OCI-LY7 (cell line): Measurements from ENCODE around the gene FUT7. TPM values are rescaled to one million over a fixed set of nuclear protein-coding genes. Genes with fewer than 3 reads are reported as not detected.

Source experiments
- BruUV-seq: library from RNA; stranded (reverse); fragments of 400-500 nt; replicated peaks from 2 replicates; lab custom pipeline; 2021; lab: Mats Ljungman, UMichigan
- CTCF ChIA-PET: fragments of 300-600 bp; sonication (Branson Sonifier 250); formaldehyde crosslinking; loops from one replicate; lab custom pipeline; 2022; ENCODE audit warnings: antibody characterized with exemption; ENCODE audit not compliant: unreplicated experiment; lab: Charles Lee
- POLR2A ChIA-PET: fragments of 300-600 bp; sonication (Branson Sonifier 250); formaldehyde crosslinking; loops from one replicate; lab custom pipeline; 2022; ENCODE audit warnings: antibody characterized with exemption; lab: Charles Lee
- DNase-seq: peaks from one replicate; pipeline ENCODE4 v3.0.0-alpha.2; 2015; ENCODE audit warnings: low spot score
- H2AFZ ChIP-seq: fragments of 200-600 bp; sonication (generic), shearing (Covaris generic); 2 replicates; pipeline ENCODE4 v1.6.1; 2014; ENCODE audit warnings: mild to moderate bottlenecking, antibody characterized with exemption, low read length, moderate library complexity
- H3K27ac ChIP-seq: fragments of 200-600 bp; sonication (generic); 2 replicates; pipeline ENCODE4 v1.5.1; 2014; ENCODE audit warnings: mixed run types, low read depth, mild to moderate bottlenecking, moderate library complexity, low read length, inconsistent platforms; ENCODE audit not compliant: poor library complexity, severe bottlenecking
- H3K36me3 ChIP-seq: fragments of 200-600 bp; sonication (generic); 2 replicates; pipeline ENCODE4 v1.6.1; 2014; ENCODE audit warnings: mild to moderate bottlenecking, antibody characterized with exemption, low read length, moderate library complexity, mixed read lengths; ENCODE audit not compliant: insufficient read depth
- H3K4me1 ChIP-seq: fragments of 200-600 bp; sonication (generic); 2 replicates; pipeline ENCODE4 v1.5.1; 2014; ENCODE audit warnings: mild to moderate bottlenecking, low read length; ENCODE audit not compliant: insufficient read depth, poor library complexity, severe bottlenecking
- H3K4me2 ChIP-seq: fragments of 200-600 bp; sonication (generic); 2 replicates; pipeline ENCODE4 v1.6.1; 2014; ENCODE audit warnings: mild to moderate bottlenecking, low read length
- H3K4me3 ChIP-seq: fragments of 200-600 bp; sonication (generic); 2 replicates; pipeline ENCODE4 v1.5.1; 2014; ENCODE audit warnings: mild to moderate bottlenecking, low read depth, low read length; ENCODE audit not compliant: poor library complexity, severe bottlenecking
- H3K79me2 ChIP-seq: fragments of 200-600 bp; sonication (generic); 2 replicates; pipeline ENCODE4 v1.6.1; 2016; ENCODE audit warnings: low read depth, mild to moderate bottlenecking, low read length, moderate library complexity, mixed read lengths; ENCODE audit not compliant: insufficient read depth
- H3K9me2 ChIP-seq: fragments of 200-600 bp; sonication (generic); 2 replicates; pipeline ENCODE4 v1.6.1; 2016; ENCODE audit warnings: mild to moderate bottlenecking, low read length, mixed read lengths; ENCODE audit not compliant: insufficient read depth
- H3K9me3 ChIP-seq: fragments of 200-600 bp; sonication (generic); 2 replicates; pipeline ENCODE4 v1.6.1; 2014; ENCODE audit warnings: mild to moderate bottlenecking, mixed run types, low read length, mixed read lengths
- H4K20me1 ChIP-seq: fragments of 200-600 bp; sonication (generic); 2 replicates; pipeline ENCODE4 v1.6.1; 2014; ENCODE audit warnings: mild to moderate bottlenecking, antibody characterized with exemption, low read length, moderate library complexity, mixed read lengths; ENCODE audit not compliant: insufficient read depth
- CTCF ChIP-seq: fragments of 200-600 bp; sonication (generic); conservative IDR thresholded peaks from 2 replicates; pipeline ENCODE4 v1.5.1; 2014; ENCODE audit warnings: mild to moderate bottlenecking, antibody characterized with exemption, low read length, moderate library complexity, mixed read lengths
- EZH2phosphoT487 ChIP-seq: fragments of 200-600 bp; sonication (generic); IDR thresholded peaks from 2 replicates; pipeline ENCODE4 v1.6.1; 2018; ENCODE audit warnings: low read depth, borderline replicate concordance, mild to moderate bottlenecking, mixed run types, antibody characterized with exemption, low read length, moderate library complexity, mixed read lengths
- intact Hi-C: fragments of 100-400 bp; cut with micrococcal nuclease; formaldehyde crosslinking; loops from one replicate; pipeline ENCODE4 v1.10.0; 2022; ENCODE audit not compliant: unreplicated experiment
- total RNA-seq, 2 experiments: library from RNA; depleted of rRNA in 1 of 2; stranded (reverse); fragments of >200 nt in 1 of 2; shearing (Covaris generic) in 1 of 2; gene quantifications; 2 replicates each; pipeline ENCODE4 v1.2.3, GENCODE V29; 2014 to 2022

Gene FUT7
- total RNA-seq, 2 experiments from 2014 or later = 0.21 TPM; not detected in 1

DNA sequence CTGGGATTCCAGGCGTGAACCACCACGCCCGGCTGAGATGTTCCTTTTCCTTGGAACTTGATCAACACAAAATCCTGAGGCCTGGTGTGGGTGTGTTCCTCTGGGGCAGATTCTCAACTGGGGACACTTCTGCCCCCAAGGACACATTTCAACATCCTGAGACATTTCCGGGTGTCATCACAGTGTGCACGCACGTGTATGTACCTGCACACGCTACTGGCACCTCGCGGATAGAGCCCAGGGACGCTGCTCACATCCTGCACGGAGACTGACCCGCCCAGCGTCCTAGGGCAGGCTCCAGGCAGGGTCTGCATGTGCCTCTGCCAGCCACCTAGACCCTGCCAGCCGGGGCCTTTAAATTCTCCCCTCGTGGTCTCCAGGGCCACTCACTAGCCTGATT lies 30.5 kb upstream of the FUT7 start:
- H3K4me3 ChIP-seq = no peak overlapping the region
- TSS peak; percentile 89 for BruUV-seq
- POLR2A ChIA-PET = no interaction called here

GRCh38 chr9:137058521-137059234 lies 26.8 kb upstream of the FUT7 start:
- Histone ChIP-seq H3K4me3 (no peak overlapping the region), H2AFZ (no peak overlapping the region), H3K4me1 (no peaks in the 10 kb centered on the region), H4K20me1 (no peaks in the 10 kb centered on the region), H3K79me2 (no peaks in the 10 kb centered on the region), H3K9me3 (no peaks in the 10 kb centered on the region), H3K27ac (no peak overlapping the region), H3K4me2 (no peak overlapping the region), H3K9me2 (no peaks in the 10 kb centered on the region), H3K36me3 (peaks cover 5% of the 10 kb centered on the region; the same call in 1 of the 2 replicates)
- TF ChIP-seq EZH2phosphoT487 (no peak), CTCF (no peak)
- intact Hi-C loops = no loop called here
- BruUV-seq = no TSS peak
- POLR2A ChIA-PET = no interaction called here
- no peak for DNase-seq
- CTCF ChIA-PET = interaction anchor here (0.5 kb wide), 1 partner anchor 64 kb away, joined by 3 read pairs; no protein-coding TSS in a partner anchor

More for the DNA sequence above, 30.5 kb upstream of the FUT7 start:
- CTCF ChIA-PET = no interaction called here
- Histone ChIP-seq H2AFZ (no peak overlapping the region), H3K4me2 (no peak overlapping the region), H3K36me3 (peaks cover 23% of the 10 kb centered on the region; the same call in 1 of the 2 replicates), H3K4me1 (no peaks in the 10 kb centered on the region), H3K27ac (no peak overlapping the region), H4K20me1 (no peaks in the 10 kb centered on the region), H3K9me3 (no peaks in the 10 kb centered on the region), H3K9me2 (no peaks in the 10 kb centered on the region), H3K79me2 (no peaks in the 10 kb centered on the region)
- DNase-seq = no peak
- TF ChIP-seq EZH2phosphoT487 = no peak
- no peak for TF ChIP-seq CTCF
- intact Hi-C loops = no loop called here

DNA sequence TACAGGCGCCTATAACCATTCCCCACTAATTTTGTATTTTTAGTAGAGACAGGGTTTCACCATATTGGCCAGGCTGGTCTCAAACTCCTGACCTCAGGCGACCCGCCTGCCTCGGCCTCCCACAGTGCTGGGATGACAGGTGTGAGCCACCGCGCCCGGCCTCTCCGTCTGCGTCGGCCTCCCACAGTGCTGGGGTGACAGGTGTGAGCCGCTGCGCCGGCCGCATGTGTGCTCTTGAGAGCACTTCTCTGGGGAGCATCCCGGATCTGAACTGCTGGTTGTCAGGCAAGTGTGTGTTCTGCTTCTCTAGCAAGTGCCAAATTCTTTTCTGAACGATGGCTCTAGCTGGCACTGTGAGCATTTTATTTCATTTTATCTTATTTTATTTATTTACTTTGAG lies 25.7 kb upstream of the FUT7 start:
- no peak overlapping the region for H3K4me3 ChIP-seq

More for the DNA sequence above, 25.7 kb upstream of the FUT7 start:
- no peaks in the 10 kb centered on the region for H4K20me1 ChIP-seq
- CTCF ChIA-PET = no interaction called here
- POLR2A ChIA-PET = no interaction called here
- no peaks in the 10 kb centered on the region for H3K79me2 ChIP-seq
- no peak overlapping the region for H3K4me2 ChIP-seq
- no peaks in the 10 kb centered on the region for H3K36me3 ChIP-seq
- H2AFZ ChIP-seq = no peak overlapping the region
- H3K27ac ChIP-seq = no peak overlapping the region
- H3K9me2 ChIP-seq = no peaks in the 10 kb centered on the region
- no peak for DNase-seq
- TF ChIP-seq EZH2phosphoT487 (no peak), CTCF (no peak)
- no peaks in the 10 kb centered on the region for H3K9me3 ChIP-seq
- no peaks in the 10 kb centered on the region for H3K4me1 ChIP-seq
- BruUV-seq = no TSS peak
- intact Hi-C loops = no loop called here
